Stimulated activated CD8-positive, alpha-beta memory T cell treated with anti-CD3 and anti-CD28 coated beads, Interleukin-12 subunit alpha, Interleukin-12 subunit beta, amount 100 ng/mL, for 4 hours (primary cell): ENCODE measurements around the gene NAGA.
"Not testable (repeated sequence)": the region's sequence is repeated elsewhere in the genome, so short reads cannot be mapped to it uniquely, and the experiment has no call there.

Source experiments
- DNase-seq: peaks from one replicate; pipeline ENCODE4 v3.0.0-alpha.2; 2020; ENCODE audit warnings: low read depth

The NAGA gene

DNA sequence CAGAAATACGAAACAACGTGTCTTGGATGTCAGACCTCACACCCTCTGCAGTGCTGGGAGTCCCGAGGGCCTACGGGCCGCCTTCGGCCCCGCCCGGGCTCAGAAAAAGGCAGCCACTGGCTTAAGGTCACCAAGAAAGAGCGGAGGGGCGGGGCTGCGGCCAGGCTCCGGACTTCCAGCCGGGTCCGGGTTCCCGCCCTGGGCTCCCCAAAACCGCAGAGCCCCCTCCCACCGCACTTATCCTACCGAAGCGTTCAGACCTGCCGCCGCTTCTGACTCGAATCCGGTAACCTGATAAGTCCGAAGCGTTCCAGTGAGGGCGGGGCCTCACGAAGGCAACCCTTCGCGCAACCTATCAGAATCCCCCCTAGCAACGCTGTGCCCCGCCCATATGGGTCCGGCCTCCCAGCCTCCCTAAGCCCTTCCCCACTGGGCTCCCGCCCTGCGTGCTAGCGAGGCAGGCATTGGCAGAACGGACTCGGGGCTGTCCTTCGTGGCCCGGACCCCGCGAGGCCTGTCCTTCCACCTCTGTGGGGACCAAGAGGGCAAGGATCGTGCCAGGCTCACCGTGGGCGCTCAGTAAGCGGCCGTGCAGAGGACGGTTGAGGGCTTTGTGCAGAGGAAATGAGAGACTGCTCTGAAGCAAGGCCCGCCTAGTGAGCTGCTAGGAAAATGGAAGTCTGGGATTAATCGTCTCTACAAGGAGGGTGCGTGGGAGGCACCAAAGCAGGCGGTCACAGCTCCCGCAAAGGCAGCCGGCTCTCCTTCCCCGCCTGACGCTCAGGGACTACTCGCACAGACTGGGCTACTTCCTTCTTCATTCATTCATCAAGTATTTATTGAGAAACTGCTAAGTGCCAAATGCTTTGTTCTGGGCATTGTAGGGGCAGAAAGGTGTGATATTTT is at the start of gene NAGA:
TSS of gene NAGA (minus strand) at position 296 of the 906 bp plus-strand sequence. CDS start 515 bp downstream, outside the sequence.
- peak; percentile 68 for DNase-seq

- DNase-seq, result no peak
These were observed 46.3 kb upstream of the NAGA start for GRCh38 chr22:42116848-42117424.

- DNase-seq, result not testable (repeated sequence)
These were observed 44.8 kb upstream of the NAGA start for GRCh38 chr22:42115420-42115830.

DNA sequence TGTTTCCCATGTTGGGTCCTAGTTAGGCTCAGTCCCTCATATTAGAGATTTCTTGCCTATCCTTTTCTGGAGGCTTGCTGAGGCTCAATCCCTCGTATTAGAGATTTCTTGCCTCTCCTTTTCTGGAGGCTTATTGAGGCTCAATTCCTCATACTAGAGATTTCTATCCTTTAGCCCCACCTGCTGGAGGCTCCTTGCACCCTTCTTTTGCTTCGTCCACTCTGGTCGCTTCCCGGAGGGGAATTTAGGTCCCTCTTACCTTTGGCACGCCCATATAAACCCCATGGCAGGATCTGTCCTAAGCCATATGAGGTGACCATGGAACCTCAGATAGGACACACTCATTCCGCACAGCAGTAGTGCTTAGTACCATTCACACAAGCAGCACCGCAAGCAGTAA is 44.1 kb upstream of the NAGA start:
- DNase-seq, result no peak

DNA sequence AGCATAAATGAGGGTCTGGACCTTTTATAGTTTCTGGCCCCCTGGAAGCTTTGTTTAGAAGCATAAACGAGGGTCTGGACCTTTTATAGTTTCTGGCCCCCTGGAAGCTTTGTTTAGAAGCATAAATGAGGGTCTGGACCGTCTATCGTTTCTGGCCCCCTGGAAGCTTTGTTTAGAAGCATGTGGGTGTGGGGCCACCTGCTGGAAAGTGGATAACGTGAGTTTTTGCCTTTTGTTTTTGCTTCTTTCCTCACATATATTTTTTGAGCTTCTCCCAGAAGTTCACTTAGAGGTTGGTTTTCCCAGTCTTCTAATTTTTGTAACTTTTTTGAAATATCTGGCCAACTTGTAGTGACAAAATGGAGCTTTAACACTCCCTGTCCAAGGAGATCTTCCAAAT is 42.2 kb upstream of the NAGA start:
- not testable (repeated sequence) for DNase-seq

GRCh38 chr22:42111798-42112197 is 41.2 kb upstream of the NAGA start:
- no peak for DNase-seq

GRCh38 chr22:42108848-42109247 is 38.2 kb upstream of the NAGA start:
- DNase-seq, result no peak

GRCh38 chr22:42104332-42104860 is 33.8 kb upstream of the NAGA start:
- DNase-seq, result not testable (repeated sequence)

DNA sequence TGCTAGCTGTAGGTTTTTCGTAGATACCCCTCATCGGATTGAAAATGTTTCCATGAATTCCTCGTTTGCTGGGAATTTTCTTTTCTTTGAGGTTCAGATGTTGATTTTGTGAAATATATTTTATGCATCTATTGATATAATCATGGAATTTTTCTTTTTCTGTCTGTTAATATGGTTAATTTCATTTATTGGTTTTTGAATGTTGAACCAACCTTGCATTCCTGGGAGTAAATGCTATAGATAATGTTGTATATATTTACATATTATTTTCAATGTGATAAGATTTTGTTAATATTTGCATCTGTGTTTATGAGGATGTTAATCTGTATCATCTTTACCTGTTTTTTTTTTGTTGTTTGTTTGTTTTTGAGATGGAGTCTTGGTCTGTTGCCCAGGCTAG is 30.6 kb upstream of the NAGA start:
- DNase-seq, result no peak

DNA sequence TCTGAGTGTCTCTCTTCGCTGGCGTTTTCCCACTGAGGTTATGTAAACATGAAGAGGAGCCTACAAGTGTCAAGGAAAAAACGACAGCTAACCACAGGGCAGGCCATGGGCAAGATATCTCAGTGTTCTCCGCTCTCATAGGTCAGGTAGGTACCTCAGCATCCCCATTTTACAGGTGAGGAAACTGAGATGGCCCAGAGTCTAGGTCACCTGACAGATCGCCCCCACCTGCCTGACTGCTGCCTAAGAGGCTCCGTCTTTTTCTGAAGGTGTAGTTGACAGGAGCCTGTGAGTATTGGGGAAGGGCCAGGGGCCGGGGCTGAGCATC is 20.8 kb upstream of the NAGA start:
- DNase-seq, result no peak

GRCh38 chr22:42090596-42091454 is 20.2 kb upstream of the NAGA start, which contains the start of gene NDUFA6:
NDUFA6 (minus strand) TSS chr22:42090772; CDS start chr22:42090744, 28 bp downstream.
- peak; percentile 95 for DNase-seq

DNA sequence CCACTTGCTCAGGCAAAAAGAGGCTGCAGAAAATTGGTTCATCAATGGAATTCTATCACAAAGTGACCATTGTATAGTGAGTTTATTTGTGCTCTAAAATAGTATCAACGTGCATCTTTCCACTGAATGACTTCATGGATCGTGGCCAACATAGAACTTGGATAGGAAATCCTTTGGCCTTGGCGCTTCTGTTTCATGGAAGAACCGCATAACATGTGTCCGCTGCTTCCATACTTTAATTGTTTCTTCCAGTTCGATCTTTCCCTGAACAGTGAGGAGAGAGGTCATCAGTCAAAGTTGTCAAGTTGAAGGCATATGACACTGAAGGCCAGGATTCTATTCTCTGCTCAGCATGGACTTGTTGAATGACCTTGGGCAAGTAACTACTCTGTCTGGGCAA is 15.4 kb upstream of the NAGA start:
- no peak for DNase-seq

GRCh38 chr22:42084874-42085273 is 14.3 kb upstream of the NAGA start:
- DNase-seq, result no peak

DNA sequence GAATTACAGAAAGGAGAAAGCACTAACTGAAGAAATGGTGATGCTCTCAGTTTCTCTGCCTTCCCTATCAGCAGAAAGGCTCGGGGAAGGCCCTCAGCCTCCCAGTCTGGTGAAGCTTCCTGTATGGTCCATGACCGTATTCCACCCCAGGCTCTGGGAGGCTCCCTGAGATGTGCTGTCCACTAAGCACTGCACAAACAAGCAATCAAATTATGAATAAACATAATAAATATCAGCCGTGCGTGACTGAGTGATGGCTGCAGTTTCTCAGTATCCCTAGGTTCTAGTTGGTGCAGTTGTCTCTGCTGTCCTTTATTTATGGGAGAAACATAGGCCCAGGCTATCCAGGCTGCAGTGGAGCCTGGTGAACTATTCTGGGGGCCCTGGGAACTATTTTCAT is 12.5 kb upstream of the NAGA start:
- DNase-seq, result no peak

- no peak for DNase-seq
These were observed 9.7 kb upstream of the NAGA start for GRCh38 chr22:42080287-42080686.

GRCh38 chr22:42079319-42080251 is 9.0 kb upstream of the NAGA start, which contains the start of gene SMDT1:
SMDT1 (plus strand) TSS chr22:42079700; CDS start chr22:42079769, 69 bp downstream.
- DNase-seq, result peak; percentile 96

DNA sequence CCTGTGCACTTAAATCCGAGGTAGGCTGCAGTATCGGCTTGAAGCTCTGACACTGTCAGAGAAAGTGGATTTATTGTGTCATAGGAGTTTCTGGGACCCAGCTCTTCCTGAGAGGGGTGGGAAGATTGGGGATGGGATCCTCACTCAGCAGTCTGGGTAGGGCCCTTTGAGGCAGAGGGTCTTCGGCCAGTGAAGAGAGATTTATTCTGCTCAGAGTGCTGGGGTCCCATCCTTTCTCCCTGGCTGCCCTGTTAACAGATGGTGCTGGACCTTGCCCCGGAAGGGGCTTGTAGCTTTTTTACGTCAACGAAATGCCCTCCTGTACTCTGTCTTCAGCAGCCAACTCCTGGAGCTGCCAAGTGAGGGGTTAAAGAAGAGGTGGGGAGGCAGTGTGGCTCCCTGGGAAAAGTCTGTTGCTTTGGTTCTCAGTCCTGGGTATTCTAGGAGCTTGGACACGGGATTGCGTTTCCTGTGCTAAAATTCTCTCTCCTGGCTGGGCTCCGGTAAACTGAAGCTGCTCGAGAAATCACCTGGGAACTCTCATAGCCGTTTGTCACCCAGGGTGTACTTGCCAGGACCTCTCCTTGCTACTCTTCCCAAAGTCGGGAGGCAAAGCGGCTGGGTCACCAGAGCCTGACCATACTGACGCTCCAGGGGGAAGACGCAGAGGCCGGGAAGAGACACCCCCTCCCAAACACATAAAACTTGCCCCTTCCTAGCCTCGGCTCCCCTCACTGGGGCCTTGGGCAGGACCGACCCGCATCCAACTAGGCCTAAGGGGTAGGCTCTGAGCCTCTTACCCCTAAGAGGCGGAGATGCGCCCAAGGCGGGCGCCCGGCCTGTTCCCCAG is 8.1 kb upstream of the NAGA start:
- no peak for DNase-seq

DNA sequence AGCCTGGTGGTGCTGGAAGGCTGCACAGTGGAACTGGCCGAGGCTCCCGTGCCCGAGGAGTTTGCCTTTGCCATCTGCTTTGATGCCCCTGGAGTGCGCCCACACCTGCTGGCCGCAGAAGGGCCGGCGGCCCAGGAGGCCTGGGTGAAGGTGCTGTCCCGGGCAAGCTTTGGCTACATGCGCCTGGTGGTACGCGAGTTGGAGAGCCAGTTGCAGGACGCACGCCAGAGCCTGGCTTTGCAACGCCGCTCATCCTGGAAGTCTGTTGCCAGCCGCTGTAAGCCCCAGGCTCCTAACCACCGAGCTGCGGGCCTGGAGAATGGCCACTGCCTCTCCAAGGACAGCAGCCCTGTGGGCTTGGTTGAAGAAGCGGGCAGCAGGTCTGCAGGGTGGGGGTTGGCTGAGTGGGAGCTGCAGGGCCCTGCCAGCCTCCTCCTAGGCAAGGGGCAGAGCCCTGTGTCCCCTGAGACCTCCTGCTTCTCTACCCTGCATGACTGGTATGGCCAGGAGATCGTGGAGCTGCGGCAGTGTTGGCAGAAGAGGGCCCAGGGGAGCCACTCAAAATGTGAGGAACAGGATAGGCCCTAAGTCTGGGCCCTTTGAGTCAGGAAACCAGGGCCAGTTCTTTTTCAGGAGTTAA is 7.0 kb upstream of the NAGA start:
- DNase-seq, result no peak

- no peak for DNase-seq
These were observed 6.3 kb upstream of the NAGA start for GRCh38 chr22:42076764-42077485.
